OCI-LY3 (cell line): Measurements from ENCODE around the gene CFAP221.

ENCODE experiments used
- H2AFZ ChIP-seq: fragments of 200-600, 300-600 bp; shearing (Covaris generic); 2 replicates; pipeline ENCODE4 v1.6.0; 2014; ENCODE audit warnings: antibody characterized with exemption, low read depth, low read length
- H3K27ac ChIP-seq: fragments of 200-600, 300-600 bp; sonication (generic); 2 replicates; pipeline ENCODE4 v1.5.1; 2014; ENCODE audit warnings: mild to moderate bottlenecking, low read length, moderate library complexity, mixed read lengths
- H3K27me3 ChIP-seq: fragments of 200-600, 300-600 bp; sonication (generic); 2 replicates; pipeline ENCODE4 v1.6.1; 2014; ENCODE audit warnings: low read depth, low read length, mixed read lengths
- H3K36me3 ChIP-seq: fragments of 200-600, 300-600 bp; sonication (generic); replicated peaks from 2 replicates; pipeline ENCODE3; 2014; ENCODE audit warnings: low read depth, low read length, mixed read lengths
- H3K4me1 ChIP-seq: fragments of 300-600, 200-600 bp; sonication (generic); 2 replicates; pipeline ENCODE4 v1.6.1; 2014; ENCODE audit warnings: low read length, mixed read lengths
- H3K4me2 ChIP-seq: fragments of 200-600, 300-600 bp; sonication (generic); 2 replicates; pipeline ENCODE4 v1.6.1; 2014; ENCODE audit warnings: low read length, mixed read lengths
- H3K4me3 ChIP-seq: fragments of 300-600, 200-600 bp; sonication (generic); 2 replicates; pipeline ENCODE4 v1.5.1; 2014; ENCODE audit warnings: antibody characterized with exemption, mild to moderate bottlenecking, low read length, moderate library complexity
- H3K79me2 ChIP-seq: fragments of 300-600, 200-600 bp; shearing (Covaris generic); 2 replicates; pipeline ENCODE4 v1.6.1; 2014; ENCODE audit warnings: mild to moderate bottlenecking, low read length, mixed read lengths
- H3K9ac ChIP-seq: fragments of 300-600, 200-600 bp; shearing (Covaris generic); 2 replicates; pipeline ENCODE4 v1.6.0; 2014; ENCODE audit warnings: mild to moderate bottlenecking, low read length, moderate library complexity
- H3K9me3 ChIP-seq: fragments of 200-600, 300-600 bp; shearing (Covaris generic); 2 replicates; pipeline ENCODE4 v1.6.1; 2014; ENCODE audit warnings: low read length, mixed read lengths; ENCODE audit not compliant: insufficient read depth
- H4K20me1 ChIP-seq: fragments of 200-600, 300-600 bp; sonication (generic); 2 replicates; pipeline ENCODE4 v1.6.1; 2016; ENCODE audit warnings: low read length, mixed read lengths; ENCODE audit not compliant: insufficient read depth
- EZH2phosphoT487 ChIP-seq: fragments of 200-600 bp; shearing (Covaris generic); IDR thresholded peaks from 2 replicates; pipeline ENCODE4 v1.6.1; 2018; ENCODE audit warnings: antibody characterized with exemption, mixed run types, low read depth
- TF ChIP-seq, protein P1 (sequence below): fragments of 200-600, 300-600 bp; sonication (generic); IDR thresholded peaks from 2 replicates; pipeline ENCODE4 v1.5.1; 2014; ENCODE audit warnings: antibody characterized with exemption, low read length, low read depth

The CFAP221 gene

DNA sequence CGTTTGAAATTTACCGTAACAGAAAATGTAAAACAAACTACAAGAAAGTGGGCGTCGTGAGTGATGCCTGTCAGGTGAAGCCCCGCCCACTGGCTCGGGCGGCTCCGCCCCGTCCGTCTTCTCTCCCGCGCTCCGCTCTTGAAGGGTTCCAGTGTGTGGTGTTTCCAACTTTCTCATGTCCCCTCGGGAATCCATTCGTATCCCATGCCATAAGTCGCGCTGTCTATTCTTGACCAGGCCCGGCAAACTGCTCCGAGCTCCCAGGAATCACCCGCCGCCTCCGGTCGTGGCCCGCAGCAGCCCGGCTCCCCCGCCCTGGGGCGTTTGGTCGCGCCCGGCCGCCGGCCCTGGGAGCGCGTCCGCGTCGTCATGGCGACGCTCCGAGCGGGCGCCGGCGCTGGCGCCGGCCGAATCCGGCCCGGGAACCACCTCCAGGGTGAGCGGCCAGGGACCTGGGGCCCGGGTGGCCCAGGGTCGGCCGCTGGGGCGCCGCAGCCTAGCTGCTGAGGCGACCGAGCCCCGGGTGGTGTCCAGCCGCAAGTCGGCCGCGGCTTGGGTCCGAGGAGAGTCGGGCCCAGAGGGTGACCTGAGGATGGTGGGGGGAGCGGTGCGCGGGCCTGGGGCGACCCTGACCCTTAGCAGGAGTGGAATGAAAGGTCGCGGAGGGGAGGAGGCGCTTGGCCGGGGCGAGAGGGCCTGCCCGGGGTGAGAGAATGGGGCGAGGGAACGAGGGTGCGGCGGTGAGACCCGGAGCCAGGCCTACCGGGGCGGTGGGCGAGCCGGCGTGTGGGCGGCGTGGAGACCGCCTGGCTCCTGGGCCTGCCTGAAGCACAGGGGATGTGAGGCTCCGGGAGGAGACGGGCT, at the start of gene CFAP221:
TSS of gene CFAP221 (plus strand) at position 375 of the 864 bp plus-strand sequence. CDS start 1,683 bp downstream, outside the sequence.
- no peak within 1 kb of the TSS for H2AFZ ChIP-seq
- no peaks in the 10 kb centered on the region for H4K20me1 ChIP-seq
- no peak within 1 kb of the TSS for H3K9ac ChIP-seq
- H3K4me2 ChIP-seq, result no peak within 1 kb of the TSS
- H3K36me3 ChIP-seq, result no peaks in the 10 kb centered on the region
- H3K79me2 ChIP-seq, result no peaks in the 10 kb centered on the region
- no peak within 1 kb of the TSS for H3K4me3 ChIP-seq
- H3K27ac ChIP-seq, result no peak within 1 kb of the TSS
- H3K4me1 ChIP-seq, result no peaks in the 10 kb centered on the region
- TF ChIP-seq, protein P1, sequence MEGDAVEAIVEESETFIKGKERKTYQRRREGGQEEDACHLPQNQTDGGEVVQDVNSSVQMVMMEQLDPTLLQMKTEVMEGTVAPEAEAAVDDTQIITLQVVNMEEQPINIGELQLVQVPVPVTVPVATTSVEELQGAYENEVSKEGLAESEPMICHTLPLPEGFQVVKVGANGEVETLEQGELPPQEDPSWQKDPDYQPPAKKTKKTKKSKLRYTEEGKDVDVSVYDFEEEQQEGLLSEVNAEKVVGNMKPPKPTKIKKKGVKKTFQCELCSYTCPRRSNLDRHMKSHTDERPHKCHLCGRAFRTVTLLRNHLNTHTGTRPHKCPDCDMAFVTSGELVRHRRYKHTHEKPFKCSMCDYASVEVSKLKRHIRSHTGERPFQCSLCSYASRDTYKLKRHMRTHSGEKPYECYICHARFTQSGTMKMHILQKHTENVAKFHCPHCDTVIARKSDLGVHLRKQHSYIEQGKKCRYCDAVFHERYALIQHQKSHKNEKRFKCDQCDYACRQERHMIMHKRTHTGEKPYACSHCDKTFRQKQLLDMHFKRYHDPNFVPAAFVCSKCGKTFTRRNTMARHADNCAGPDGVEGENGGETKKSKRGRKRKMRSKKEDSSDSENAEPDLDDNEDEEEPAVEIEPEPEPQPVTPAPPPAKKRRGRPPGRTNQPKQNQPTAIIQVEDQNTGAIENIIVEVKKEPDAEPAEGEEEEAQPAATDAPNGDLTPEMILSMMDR, result no peak
- TF ChIP-seq EZH2phosphoT487, result no peak
- H3K27me3 ChIP-seq, result peaks cover 6% of the 10 kb centered on the region; the same call in 1 of the 2 replicates
- H3K9me3 ChIP-seq, result no peaks in the 10 kb centered on the region

DNA sequence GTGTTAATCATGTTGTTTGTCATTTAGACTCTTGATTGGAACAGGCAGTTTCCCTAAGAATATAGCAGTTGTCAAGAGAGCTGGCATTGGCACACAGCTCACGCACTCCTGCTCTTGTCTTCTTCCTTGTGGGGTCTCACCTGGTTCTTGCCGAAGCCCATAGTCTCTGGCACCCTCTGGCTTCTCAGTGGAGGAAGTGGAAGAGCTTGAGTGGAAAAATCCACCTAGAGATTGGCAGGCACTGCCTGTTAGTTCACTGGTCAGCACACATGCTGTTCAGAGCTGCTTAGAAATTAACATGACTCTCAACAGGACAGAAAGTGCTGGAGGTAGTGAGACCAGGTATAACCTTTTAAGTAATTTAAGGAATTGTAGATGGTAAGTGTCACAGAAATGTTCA, 48.3 kb upstream of the CFAP221 start:
- H3K4me1 ChIP-seq, result no peaks in the 10 kb centered on the region
- H2AFZ ChIP-seq, result no peak overlapping the region
- H3K9ac ChIP-seq, result no peak overlapping the region
- no peaks in the 10 kb centered on the region for H3K79me2 ChIP-seq
- no peaks in the 10 kb centered on the region for H3K36me3 ChIP-seq
- H3K27ac ChIP-seq, result no peak overlapping the region
- peaks cover 9% of the 10 kb centered on the region; the same call in 1 of the 2 replicates for H3K9me3 ChIP-seq
- no peak for TF ChIP-seq EZH2phosphoT487
- TF ChIP-seq, protein P1, result 0 out of 2 replicates have a peak, but pooled peaks have one; percentile 13
- H4K20me1 ChIP-seq, result no peaks in the 10 kb centered on the region
- no peak overlapping the region for H3K4me2 ChIP-seq
- H3K4me3 ChIP-seq, result no peak overlapping the region
- peaks cover 30% of the 10 kb centered on the region for H3K27me3 ChIP-seq

DNA sequence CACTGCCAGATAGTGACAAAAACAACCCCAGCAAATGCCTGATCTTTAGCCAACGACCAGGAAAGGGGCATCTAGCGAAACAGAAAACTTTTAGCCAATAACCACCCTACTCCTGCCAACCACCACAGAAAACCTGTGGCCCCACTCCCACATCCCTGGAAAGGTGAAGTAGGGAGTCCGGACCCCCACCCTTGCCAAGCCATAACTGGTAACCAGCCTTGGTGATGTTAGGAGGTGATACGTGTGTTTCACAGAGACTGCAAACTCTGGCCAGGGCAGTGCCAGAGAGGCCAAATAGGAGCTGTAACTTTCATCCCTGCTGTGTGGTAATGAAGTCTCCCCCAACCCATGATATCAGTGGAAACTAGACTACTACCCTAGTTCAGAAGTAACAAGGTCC, 47.6 kb upstream of the CFAP221 start:
- no peak for TF ChIP-seq EZH2phosphoT487
- TF ChIP-seq, protein P1, result no peak
- H3K79me2 ChIP-seq, result no peaks in the 10 kb centered on the region
- H3K4me2 ChIP-seq, result no peak overlapping the region
- no peaks in the 10 kb centered on the region for H4K20me1 ChIP-seq
- H3K4me1 ChIP-seq, result no peaks in the 10 kb centered on the region
- peaks cover 9% of the 10 kb centered on the region; the same call in 1 of the 2 replicates for H3K9me3 ChIP-seq
- H3K9ac ChIP-seq, result no peak overlapping the region
- H3K27ac ChIP-seq, result no peak overlapping the region
- H2AFZ ChIP-seq, result no peak overlapping the region
- no peaks in the 10 kb centered on the region for H3K36me3 ChIP-seq
- peaks cover 30% of the 10 kb centered on the region for H3K27me3 ChIP-seq
- H3K4me3 ChIP-seq, result no peak overlapping the region

DNA sequence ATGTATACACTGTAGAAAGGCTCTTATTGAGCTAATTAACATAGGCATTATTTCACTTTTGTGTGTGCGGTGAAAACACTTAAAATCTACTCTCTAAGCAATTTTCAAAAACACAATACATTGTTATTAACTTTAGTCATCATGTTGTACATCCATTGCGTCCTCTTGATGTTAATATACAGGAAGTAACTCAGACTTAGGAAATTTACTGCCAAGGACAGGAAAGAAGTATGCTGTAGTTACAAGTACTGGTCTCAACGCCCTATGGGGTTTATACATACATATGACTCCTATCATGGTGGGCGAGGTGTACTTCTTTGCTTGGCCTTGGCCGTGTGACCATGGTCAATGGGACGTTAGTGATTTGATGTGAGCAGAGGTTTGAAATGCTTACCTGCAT, 35.5 kb upstream of the CFAP221 start:
- no peak overlapping the region for H3K27ac ChIP-seq
- H3K36me3 ChIP-seq, result no peaks in the 10 kb centered on the region
- H3K9me3 ChIP-seq, result no peaks in the 10 kb centered on the region
- H3K9ac ChIP-seq, result no peak overlapping the region
- H3K79me2 ChIP-seq, result no peaks in the 10 kb centered on the region
- no peak for TF ChIP-seq EZH2phosphoT487
- TF ChIP-seq, protein P1, result no peak
- H3K4me3 ChIP-seq, result no peak overlapping the region
- H3K27me3 ChIP-seq, result peaks cover 8% of the 10 kb centered on the region
- no peak overlapping the region for H2AFZ ChIP-seq
- no peaks in the 10 kb centered on the region for H4K20me1 ChIP-seq
- H3K4me1 ChIP-seq, result peaks cover 3% of the 10 kb centered on the region; the same call in 1 of the 2 replicates
- no peak overlapping the region for H3K4me2 ChIP-seq
